ENCODE results near the gene RPL32.
"Not testable (repeated sequence)": the region's sequence is repeated elsewhere in the genome, so short reads cannot be mapped to it uniquely, and the experiment has no call there.

Gene RPL32

DNA sequence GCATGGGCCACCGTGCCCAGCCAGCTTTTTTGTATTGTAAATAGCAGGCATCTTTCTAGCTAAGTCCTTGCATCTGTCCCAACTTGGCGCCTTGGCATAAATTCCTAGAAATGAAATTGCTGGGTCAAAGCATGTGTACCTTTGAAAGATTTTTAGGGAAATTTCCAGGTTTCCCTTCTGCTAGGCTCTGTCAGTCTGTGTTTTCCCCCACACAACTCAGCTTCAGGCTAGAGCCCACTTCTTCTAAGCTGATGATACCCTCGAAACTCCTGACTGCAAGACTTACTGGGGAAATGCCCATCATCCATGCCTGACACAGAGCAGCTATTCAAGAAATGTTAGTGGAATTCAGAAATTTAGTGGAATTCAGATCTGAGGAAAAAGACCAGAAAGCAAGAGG is 10.8 kb upstream of the RPL32 start:
- DNase-seq (ENCODE audit: low read depth) = no peak
- TF ChIP-seq CTCF (IDR thresholded peaks at IDR 0.05; ENCODE audit: control insufficient read depth, extremely low read depth, insufficient read depth) = no peak
- H3K4me3 ChIP-seq (ENCODE audit: low read depth, low read length) = no peak overlapping the region

DNA sequence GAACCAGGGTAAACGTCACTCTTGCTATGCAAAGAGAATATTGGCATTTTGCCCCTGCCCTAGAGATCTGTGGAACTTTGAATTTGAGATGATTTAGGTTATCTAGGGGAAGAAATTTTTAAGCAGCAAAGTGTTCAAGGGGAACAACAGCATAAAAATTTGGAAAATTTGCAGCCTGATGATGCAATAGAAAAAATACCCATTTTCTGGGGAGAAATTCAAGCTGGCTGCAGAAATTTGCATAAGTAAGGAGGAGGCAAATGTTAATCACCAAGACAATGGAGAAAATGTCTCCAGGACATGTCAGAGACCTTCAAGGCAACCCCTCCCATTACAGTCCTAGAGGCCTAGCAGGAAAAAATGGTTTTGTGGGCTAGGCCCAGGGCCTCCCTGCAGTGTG is 4.4 kb upstream of the RPL32 start:
- H3K4me3 ChIP-seq (ENCODE audit: low read depth, low read length) = no peak overlapping the region
- no peak for DNase-seq (ENCODE audit: low read depth)
- TF ChIP-seq CTCF (IDR thresholded peaks at IDR 0.05; ENCODE audit: control insufficient read depth, extremely low read depth, insufficient read depth) = no peak

- DNase-seq (ENCODE audit: low read depth) = no peak
These were observed 1.1 kb upstream of the RPL32 start for GRCh38 chr3:12842469-12842868.

DNA sequence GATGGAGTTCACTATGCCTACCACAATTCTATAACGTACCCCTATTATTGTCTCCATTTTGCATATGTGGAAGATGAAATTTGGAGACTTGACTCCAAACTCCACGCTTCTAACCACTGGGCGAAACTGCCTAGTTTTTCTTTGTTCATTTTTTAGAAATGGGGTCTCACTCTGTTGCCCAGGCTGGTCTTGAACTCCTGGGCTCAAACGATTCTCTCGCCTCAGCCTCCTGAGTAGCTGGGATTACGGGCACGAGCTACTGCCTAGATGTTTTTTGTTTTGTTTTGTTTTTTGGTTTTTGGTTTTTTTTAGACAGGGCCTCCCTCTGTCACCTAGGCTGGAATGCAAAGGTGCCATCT is 584 bp upstream of the RPL32 start:
- TF ChIP-seq CTCF (IDR thresholded peaks at IDR 0.05; ENCODE audit: control insufficient read depth, extremely low read depth, insufficient read depth) = no peak
- H3K4me3 ChIP-seq (ENCODE audit: low read depth, low read length) = peak overlapping the region; percentile 99; the same call in 1 of the 2 replicates
- DNase-seq (ENCODE audit: low read depth) = no peak

More at GRCh38 chr3:12842469-12842868, 1.1 kb upstream of the RPL32 start:
- no peak for TF ChIP-seq CTCF (IDR thresholded peaks at IDR 0.05; ENCODE audit: control insufficient read depth, extremely low read depth, insufficient read depth)
- H3K4me3 ChIP-seq (ENCODE audit: low read depth, low read length) = no peak overlapping the region

DNA sequence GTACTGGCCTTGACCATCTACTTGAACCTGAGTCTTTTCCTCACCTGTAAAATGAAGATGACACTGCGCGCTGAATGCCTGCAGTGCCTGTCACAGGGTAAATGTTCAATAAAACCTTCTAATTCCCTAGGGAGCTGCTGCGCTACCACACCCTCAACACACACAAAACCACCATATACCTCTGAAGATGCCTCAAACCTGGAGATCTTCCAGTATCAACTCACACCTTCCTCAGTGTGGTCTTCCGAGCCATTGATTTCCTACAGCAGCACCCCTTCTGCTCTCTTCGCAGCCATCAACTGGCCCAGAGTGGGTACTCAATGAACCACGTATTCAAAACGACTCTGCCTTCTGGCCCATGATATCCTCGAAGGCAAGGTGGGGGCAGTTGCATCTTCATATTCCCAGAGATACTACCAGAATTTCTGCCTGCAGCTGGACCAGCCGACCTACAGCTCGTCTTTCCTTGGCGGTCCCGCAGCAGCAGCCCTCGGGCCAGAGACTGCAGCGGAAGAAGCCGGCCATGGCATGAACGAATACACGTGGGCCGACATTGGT is 695 bp downstream of the RPL32 start:
- TF ChIP-seq CTCF (IDR thresholded peaks at IDR 0.05; ENCODE audit: control insufficient read depth, extremely low read depth, insufficient read depth) = no peak
- no peak for DNase-seq (ENCODE audit: low read depth)
- peak overlapping the region; percentile 99 for H3K4me3 ChIP-seq (ENCODE audit: low read depth, low read length)

DNA sequence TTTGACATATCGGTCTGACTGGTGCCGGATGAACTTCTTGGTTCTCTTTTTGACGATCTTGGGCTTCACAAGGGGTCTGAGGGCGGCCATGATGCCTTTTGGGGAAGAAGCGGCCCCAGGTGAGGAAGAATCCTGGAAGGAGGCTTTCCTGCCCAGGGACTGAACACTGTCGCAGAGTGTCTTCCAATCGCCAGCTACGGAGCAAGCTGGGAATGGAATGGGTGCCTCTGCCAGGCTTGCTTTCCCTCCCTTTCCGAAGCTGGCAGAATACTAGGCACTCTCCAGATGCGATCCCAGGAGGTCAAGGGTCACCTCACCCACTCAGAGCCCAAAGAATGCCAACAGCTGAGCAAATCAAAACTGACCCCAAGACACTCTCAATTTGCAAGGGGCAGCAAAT is 1.2 kb downstream of the RPL32 start:
- DNase-seq (ENCODE audit: low read depth) = not testable (repeated sequence)
- peak overlapping the region; percentile 99 for H3K4me3 ChIP-seq (ENCODE audit: low read depth, low read length)

DNA sequence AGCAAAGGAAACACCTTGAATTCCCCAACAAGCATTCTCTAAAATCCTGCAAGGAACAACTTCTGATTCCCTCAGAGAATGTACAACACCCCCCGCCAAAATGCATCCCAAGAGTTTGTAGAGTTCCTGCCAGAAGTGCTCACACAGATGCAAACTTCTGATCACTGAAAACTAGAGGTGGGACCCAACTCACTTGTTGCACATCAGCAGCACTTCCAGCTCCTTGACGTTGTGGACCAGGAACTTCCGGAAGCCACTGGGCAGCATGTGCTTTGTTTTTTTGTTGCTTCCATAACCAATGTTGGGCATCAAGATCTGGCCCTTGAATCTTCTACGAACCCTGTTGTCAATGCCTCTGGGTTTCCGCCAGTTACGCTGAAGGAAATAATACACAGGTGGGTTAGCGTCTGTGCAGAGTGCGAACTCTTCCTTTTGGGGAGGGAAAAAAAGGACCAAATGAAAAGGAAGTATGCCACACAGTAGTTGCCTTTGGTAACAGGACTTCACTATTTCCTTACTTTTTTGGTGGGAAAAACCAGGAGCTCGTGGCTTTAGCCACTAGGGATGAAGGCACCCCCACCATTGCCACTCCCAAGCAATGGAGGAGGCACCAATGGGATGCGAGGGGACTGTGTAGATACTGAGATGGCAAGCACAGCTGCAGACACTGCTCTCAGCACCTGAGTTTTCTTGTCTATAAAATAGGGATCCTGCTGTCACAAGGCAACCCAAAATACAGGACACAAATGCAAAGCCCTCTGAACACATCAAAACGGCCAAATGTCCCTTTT is 2.0 kb downstream of the RPL32 start:
- no peak for DNase-seq (ENCODE audit: low read depth)
- H3K4me3 ChIP-seq (ENCODE audit: low read depth, low read length) = peak overlapping the region; percentile 99
- TF ChIP-seq CTCF (IDR thresholded peaks at IDR 0.05; ENCODE audit: control insufficient read depth, extremely low read depth, insufficient read depth) = no peak
